Measurements from ENCODE around the gene CNTN1.

CNTN1 gene

DNA sequence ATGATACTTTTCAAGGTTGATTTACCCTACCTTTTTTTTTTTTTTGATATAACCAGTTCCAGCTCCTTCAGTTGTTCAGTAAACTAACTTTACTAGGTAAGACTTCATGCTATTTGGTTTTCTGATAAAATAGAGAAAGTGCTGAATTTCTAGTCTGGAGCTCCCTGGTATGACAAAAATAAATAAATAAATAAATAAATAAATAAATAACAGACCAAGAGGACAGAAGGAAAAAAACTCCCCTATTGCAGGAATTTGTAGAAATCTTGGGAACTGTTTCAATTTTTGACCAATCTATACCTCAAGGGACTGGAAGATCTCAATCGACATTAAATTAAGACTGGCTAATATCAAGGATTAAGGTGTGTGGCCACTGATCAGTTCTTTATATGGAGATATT lies 265.2 kb downstream of the CNTN1 start:
- Histone ChIP-seq H3K4me1 (ENCODE audit: insufficient read depth, low read length) (no peaks in the 10 kb centered on the region), H3K36me3 (ENCODE audit: insufficient read depth, low read length) (no peaks in the 10 kb centered on the region), H3K9me3 (ENCODE audit: control insufficient read depth, insufficient read depth, low read length) (no peaks in the 10 kb centered on the region), H3K9ac (ENCODE audit: low read depth, low read length) (no peak overlapping the region)

DNA sequence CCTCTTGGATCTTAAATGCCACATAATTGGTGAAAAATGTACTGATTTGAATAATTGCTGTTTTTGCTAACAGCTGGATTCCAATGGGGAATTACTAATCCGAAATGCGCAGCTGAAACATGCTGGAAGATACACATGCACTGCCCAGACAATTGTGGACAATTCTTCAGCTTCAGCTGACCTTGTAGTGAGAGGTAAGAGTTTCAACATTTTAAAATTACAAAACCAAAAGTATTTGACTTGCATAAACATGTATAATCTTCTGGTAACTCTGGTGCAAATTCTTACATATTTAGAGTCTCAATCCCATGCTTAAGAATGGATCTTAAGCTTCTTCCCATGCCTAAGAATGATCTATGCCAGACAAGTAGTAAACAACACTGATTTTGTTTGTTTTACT lies 266.8 kb downstream of the CNTN1 start:
- no peaks in the 10 kb centered on the region for H3K4me1 ChIP-seq (ENCODE audit: insufficient read depth, low read length)
- H3K36me3 ChIP-seq (ENCODE audit: insufficient read depth, low read length) = no peaks in the 10 kb centered on the region
- H3K9me3 ChIP-seq (ENCODE audit: control insufficient read depth, insufficient read depth, low read length) = no peaks in the 10 kb centered on the region
- no peak overlapping the region for H3K9ac ChIP-seq (ENCODE audit: low read depth, low read length)

DNA sequence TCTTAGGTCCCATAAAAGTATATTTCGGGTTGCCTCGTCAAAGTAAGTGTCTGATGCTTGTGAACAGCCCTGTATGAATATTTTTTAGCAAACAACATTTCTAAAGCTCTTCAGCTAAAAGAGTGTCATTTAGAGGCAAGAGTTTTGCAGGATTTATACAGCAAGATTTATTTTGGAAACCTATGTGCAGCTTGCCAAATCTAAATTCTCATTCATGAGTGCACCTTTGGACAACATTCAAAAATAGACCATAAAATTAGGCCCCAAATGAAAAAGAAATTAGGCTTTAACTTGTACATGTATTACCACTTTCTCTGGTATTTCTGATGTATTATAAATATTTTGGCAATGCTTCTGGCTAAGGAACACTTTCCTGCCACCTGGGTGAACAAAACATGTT lies 271.5 kb downstream of the CNTN1 start:
- Histone ChIP-seq H3K4me1 (ENCODE audit: insufficient read depth, low read length) (no peaks in the 10 kb centered on the region), H3K9me3 (ENCODE audit: control insufficient read depth, insufficient read depth, low read length) (no peaks in the 10 kb centered on the region), H3K36me3 (ENCODE audit: insufficient read depth, low read length) (no peaks in the 10 kb centered on the region), H3K9ac (ENCODE audit: low read depth, low read length) (no peak overlapping the region)

DNA sequence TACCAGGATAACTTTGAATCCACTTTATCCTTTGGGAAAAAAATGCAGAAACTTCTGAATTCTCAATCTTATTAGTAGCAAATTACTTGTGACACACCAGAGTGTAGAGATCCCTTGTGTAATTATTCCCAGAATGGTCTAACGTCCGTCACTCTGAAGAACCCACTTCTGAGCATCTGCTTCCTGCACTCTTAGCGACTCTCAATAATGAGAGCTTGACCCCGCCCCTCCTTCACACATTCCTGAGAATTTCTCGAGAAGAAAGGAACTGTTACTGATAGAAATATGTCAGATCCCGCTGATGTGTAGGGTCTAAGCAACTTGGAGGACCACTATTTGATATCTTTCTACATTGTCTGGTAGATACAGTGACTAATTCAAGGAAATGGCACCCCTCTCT lies 277.6 kb downstream of the CNTN1 start:
- Histone ChIP-seq H3K9me3 (ENCODE audit: control insufficient read depth, insufficient read depth, low read length) (no peaks in the 10 kb centered on the region), H3K36me3 (ENCODE audit: insufficient read depth, low read length) (no peaks in the 10 kb centered on the region), H3K9ac (ENCODE audit: low read depth, low read length) (no peak overlapping the region; the same call in 1 of the 2 replicates), H3K4me1 (ENCODE audit: insufficient read depth, low read length) (0 out of 2 replicates have a peak, but pooled peaks cover 6% of the 10 kb centered on the region)

DNA sequence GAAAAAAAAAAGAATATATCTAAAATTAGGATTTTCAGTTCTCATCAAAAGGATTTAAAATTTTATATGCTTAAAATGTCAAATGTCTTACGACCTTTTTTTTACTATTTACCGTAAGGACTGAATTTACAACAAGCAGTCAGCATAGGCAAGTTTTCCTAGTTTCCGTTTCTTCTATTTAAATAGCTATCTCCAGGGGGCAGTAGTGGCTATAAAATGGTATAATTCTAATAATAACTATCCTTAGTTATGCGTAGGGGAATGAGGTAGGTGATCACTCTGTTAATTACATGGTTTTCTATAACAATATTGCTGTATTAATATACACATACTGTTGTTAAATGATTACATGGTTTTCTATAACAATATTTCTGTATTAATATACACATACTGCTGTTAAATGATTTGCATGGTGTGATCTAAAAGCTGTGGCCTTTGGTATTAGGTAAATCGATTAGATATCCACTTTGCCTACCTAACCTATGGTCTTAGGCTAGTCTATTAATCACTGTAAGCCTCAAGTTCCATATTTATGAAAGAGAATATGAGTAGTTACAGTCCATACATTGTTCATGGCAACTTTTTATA lies 278.2 kb downstream of the CNTN1 start:
- Histone ChIP-seq H3K4me1 (ENCODE audit: insufficient read depth, low read length) (0 out of 2 replicates have a peak, but pooled peaks cover 6% of the 10 kb centered on the region), H3K36me3 (ENCODE audit: insufficient read depth, low read length) (no peaks in the 10 kb centered on the region), H3K9ac (ENCODE audit: low read depth, low read length) (no peak overlapping the region; the same call in 1 of the 2 replicates), H3K9me3 (ENCODE audit: control insufficient read depth, insufficient read depth, low read length) (no peaks in the 10 kb centered on the region)

DNA sequence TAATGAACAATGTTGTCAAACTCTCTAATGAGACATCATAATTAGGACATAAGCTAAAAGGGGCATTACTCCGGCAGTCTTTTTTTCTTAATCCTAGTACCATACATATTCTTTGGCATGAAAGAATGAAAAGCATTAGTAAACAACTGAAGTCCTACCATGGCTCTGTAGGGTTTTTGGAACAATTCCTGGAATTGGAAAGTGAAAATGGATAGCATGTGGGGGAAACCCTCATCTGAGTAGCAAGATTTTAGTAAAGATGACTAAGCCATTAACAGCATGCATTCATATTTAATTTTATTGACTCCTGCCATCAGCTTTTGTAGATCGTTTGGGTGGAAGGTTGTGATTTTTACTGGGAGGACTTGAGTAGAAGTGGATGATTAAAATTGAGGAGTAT lies 279.7 kb downstream of the CNTN1 start:
- H3K4me1 ChIP-seq (ENCODE audit: insufficient read depth, low read length) = peaks cover 14% of the 10 kb centered on the region; the same call in 1 of the 2 replicates
- H3K9ac ChIP-seq (ENCODE audit: low read depth, low read length) = no peak overlapping the region
- H3K36me3 ChIP-seq (ENCODE audit: insufficient read depth, low read length) = no peaks in the 10 kb centered on the region
- no peaks in the 10 kb centered on the region for H3K9me3 ChIP-seq (ENCODE audit: control insufficient read depth, insufficient read depth, low read length)

DNA sequence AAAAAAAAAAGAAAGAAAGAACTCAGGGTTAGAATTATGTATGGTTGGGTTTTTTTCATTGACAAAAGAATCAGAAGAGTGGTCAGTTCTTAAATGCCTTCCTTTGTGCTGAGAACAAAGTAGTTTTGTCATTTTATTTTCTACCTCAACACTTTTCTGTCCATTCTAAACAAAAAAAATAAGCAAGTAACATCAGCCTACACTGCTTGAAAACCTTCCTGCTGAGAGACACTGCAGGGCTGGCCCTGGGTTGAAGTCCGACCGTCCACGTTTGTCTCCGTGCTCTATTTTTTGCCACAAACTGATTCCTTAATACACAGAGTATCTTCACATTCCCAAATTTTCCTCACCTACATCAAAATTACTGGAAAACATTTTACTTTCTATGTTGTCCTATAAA lies 284.3 kb downstream of the CNTN1 start:
- Histone ChIP-seq H3K4me1 (ENCODE audit: insufficient read depth, low read length) (peaks cover 11% of the 10 kb centered on the region; the same call in 1 of the 2 replicates), H3K36me3 (ENCODE audit: insufficient read depth, low read length) (no peaks in the 10 kb centered on the region), H3K9ac (ENCODE audit: low read depth, low read length) (no peak overlapping the region), H3K9me3 (ENCODE audit: control insufficient read depth, insufficient read depth, low read length) (no peaks in the 10 kb centered on the region)

DNA sequence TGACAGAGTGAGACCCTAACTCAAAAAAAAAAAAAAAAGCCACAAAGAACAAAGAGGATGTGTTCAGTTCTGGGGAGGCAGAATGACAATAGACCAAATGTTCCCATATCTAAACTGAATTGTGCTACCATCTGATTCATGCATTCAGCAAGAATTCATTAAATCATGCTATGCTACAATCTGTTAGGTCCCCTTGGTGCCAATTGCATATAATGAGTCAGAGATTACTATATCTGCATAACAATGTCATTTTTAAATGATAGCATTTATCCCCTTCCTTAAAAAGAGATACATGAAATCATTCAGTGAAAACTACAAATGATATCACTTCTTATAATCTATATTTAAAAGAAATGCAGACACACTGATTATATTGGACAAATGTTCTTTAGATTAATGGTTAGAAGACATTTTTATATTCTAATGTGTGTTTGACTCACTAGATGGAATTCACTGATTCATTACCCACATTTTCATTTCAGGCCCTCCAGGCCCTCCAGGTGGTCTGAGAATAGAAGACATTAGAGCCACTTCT lies 288.3 kb downstream of the CNTN1 start:
- Histone ChIP-seq H3K36me3 (ENCODE audit: insufficient read depth, low read length) (no peaks in the 10 kb centered on the region), H3K4me1 (ENCODE audit: insufficient read depth, low read length) (peaks cover 11% of the 10 kb centered on the region; the same call in 1 of the 2 replicates), H3K9ac (ENCODE audit: low read depth, low read length) (no peak overlapping the region), H3K9me3 (ENCODE audit: control insufficient read depth, insufficient read depth, low read length) (no peaks in the 10 kb centered on the region)

DNA sequence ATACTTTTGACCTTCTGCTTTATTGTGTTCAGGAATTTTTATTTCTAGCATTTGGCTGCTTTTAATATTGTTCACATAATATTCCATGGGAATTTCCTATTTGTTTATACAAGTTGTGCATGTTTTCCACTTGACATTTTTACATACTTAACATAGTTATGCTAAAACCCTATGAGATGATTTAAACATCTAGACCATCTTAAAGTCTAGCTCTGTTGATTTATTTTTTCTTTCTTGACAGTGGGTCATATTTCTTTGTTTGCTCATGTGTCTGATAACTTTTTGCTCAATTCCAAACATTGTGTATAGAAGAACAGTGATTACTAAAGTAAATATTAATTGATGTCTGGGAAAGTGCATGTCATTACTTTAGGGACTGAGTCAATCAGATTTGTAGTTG lies 293.8 kb downstream of the CNTN1 start:
- no peaks in the 10 kb centered on the region for H3K36me3 ChIP-seq (ENCODE audit: insufficient read depth, low read length)
- no peaks in the 10 kb centered on the region for H3K9me3 ChIP-seq (ENCODE audit: control insufficient read depth, insufficient read depth, low read length)
- H3K4me1 ChIP-seq (ENCODE audit: insufficient read depth, low read length) = no peaks in the 10 kb centered on the region
- H3K9ac ChIP-seq (ENCODE audit: low read depth, low read length) = no peak overlapping the region

DNA sequence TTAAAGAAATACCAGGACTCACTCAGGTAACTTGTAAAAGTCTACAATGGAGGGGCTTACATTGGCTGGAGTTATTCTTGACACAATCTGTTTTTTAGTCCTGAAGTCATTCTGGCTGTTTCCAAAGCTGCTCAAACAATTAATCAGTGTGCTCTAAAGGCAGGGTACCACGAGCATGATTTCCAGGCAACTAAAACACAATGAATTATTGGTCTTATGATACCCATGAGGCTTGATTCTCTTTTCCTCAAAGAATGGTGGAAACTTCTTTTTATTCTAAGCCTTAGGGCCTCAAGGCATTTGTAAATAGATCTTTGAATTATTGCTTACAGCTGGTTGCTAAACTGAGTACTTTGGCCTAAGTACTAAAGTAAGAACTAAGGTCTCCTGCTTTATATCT lies 296.1 kb downstream of the CNTN1 start:
- Histone ChIP-seq H3K36me3 (ENCODE audit: insufficient read depth, low read length) (no peaks in the 10 kb centered on the region), H3K4me1 (ENCODE audit: insufficient read depth, low read length) (no peaks in the 10 kb centered on the region), H3K9me3 (ENCODE audit: control insufficient read depth, insufficient read depth, low read length) (no peaks in the 10 kb centered on the region), H3K9ac (ENCODE audit: low read depth, low read length) (no peak overlapping the region)

DNA sequence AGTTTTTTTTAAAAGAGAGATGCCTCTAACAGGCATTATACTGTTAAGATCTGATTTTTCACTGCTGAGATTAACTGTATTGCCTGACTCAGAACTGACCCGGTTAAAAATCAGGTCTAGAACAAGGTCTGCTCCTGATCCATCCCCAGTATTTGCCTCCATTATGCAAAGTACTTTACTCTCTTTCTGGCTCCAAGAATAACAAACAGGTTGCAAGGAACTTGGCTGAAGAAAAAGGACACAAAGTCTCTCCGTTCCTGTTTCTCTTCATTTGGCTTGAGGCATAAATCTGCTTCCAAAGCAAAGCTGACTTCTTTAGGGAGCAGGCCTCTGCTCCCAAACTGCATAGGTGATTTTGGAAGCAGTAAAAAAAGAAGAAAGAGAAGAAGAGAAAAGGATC lies 296.6 kb downstream of the CNTN1 start:
- Histone ChIP-seq H3K4me1 (ENCODE audit: insufficient read depth, low read length) (no peaks in the 10 kb centered on the region), H3K36me3 (ENCODE audit: insufficient read depth, low read length) (no peaks in the 10 kb centered on the region), H3K9me3 (ENCODE audit: control insufficient read depth, insufficient read depth, low read length) (no peaks in the 10 kb centered on the region), H3K9ac (ENCODE audit: low read depth, low read length) (no peak overlapping the region)

DNA sequence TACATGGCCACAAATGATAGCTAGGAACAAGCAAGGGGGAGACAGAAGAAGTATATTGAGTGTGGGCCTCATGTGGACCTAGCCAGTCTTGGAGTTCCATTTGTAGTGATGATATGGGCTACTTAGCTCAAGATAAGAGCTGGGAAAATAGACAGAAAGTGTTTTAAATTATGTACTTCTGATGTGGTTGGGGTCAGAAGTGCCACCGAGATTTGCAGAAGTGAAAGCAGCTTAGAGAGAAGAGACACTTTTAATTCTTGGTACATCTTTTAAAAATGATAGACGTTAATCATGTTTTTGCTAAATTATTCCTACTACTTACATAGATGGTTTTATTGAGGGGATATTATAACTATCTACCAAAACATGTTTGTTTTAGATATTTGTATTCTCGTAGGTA lies 297.5 kb downstream of the CNTN1 start:
- Histone ChIP-seq H3K9me3 (ENCODE audit: control insufficient read depth, insufficient read depth, low read length) (no peaks in the 10 kb centered on the region), H3K4me1 (ENCODE audit: insufficient read depth, low read length) (no peaks in the 10 kb centered on the region), H3K9ac (ENCODE audit: low read depth, low read length) (no peak overlapping the region), H3K36me3 (ENCODE audit: insufficient read depth, low read length) (no peaks in the 10 kb centered on the region)

DNA sequence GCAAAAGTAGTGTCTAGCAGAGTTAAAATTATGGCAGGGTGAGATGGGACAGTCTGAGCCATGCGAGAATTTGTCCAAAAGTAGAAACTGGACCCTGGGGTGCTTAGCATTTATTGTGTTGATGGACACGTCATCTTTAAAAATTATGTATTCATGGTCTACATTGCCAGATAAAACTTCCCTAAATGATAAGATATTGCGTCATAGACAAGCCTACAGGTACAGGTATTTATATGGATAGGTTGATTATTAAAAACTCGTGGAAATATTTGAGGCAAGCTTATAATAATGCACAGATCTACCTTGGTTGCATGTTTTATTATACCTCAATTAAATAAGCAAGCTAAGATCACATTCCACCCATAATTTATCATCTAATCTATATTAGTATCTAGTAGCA lies 299.9 kb downstream of the CNTN1 start:
- H3K9ac ChIP-seq (ENCODE audit: low read depth, low read length) = no peak overlapping the region
- H3K9me3 ChIP-seq (ENCODE audit: control insufficient read depth, insufficient read depth, low read length) = no peaks in the 10 kb centered on the region
- no peaks in the 10 kb centered on the region for H3K4me1 ChIP-seq (ENCODE audit: insufficient read depth, low read length)
- no peaks in the 10 kb centered on the region for H3K36me3 ChIP-seq (ENCODE audit: insufficient read depth, low read length)

DNA sequence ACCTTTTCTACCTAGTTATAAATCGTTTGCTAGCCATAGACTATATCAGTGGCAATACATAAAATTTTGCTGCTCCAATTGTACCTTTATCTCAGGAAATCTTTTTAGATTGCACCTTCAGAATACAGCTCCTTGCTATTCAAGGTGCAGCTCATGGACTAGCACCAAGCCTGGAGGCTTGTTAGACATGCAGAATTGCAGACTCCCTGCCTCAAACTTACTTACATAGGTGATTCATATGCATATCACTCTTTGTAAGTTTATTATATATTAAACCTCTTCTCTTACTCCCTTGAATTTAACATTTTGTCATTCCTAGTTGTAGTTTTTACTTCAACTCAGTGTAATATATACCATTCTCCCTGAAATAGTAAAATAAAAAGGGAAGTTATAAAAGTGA lies 300.4 kb downstream of the CNTN1 start:
- Histone ChIP-seq H3K9ac (ENCODE audit: low read depth, low read length) (no peak overlapping the region), H3K4me1 (ENCODE audit: insufficient read depth, low read length) (no peaks in the 10 kb centered on the region), H3K36me3 (ENCODE audit: insufficient read depth, low read length) (no peaks in the 10 kb centered on the region), H3K9me3 (ENCODE audit: control insufficient read depth, insufficient read depth, low read length) (no peaks in the 10 kb centered on the region)

DNA sequence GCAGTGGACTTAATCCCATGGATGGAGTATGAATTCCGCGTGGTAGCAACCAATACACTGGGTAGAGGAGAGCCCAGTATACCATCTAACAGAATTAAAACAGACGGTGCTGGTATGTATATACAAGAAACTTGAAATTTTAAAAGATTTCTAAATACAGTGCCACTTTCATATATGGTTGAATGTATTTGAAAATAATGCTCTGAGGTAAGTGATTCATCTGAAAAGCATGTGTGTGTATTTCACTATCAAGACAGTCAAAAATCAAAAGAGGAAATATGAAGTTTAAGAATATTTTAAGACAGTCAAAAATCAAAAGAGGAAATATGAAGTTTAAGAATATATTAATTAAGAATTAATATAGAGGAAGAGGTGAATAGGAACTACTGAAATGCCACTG lies 300.9 kb downstream of the CNTN1 start:
- Histone ChIP-seq H3K36me3 (ENCODE audit: insufficient read depth, low read length) (no peaks in the 10 kb centered on the region), H3K9ac (ENCODE audit: low read depth, low read length) (no peak overlapping the region), H3K4me1 (ENCODE audit: insufficient read depth, low read length) (no peaks in the 10 kb centered on the region), H3K9me3 (ENCODE audit: control insufficient read depth, insufficient read depth, low read length) (no peaks in the 10 kb centered on the region)
